Activated naive CD4-positive, alpha-beta T cell treated with anti-CD3 and anti-CD28 coated beads for 36 hours (primary cell): Measurements from ENCODE around the gene CDKN1C. TPM values are rescaled to one million over a fixed set of nuclear protein-coding genes. Genes with fewer than 3 reads are reported as not detected.

Experiments used
- CTCF ChIA-PET: fragments of 350-600 bp; sonication (Branson Sonifier 250); formaldehyde crosslinking; loops from one replicate; lab custom pipeline; 2021; ENCODE audit warnings: antibody characterized with exemption; lab: Charles Lee
- DNase-seq: peaks from one replicate; pipeline ENCODE4 v3.0.0-alpha.2; 2020
- H3K27ac Mint-ChIP-seq: one replicate; pipeline ENCODE4 v1.8.0; 2021; ENCODE audit warnings: mild to moderate bottlenecking, mixed read lengths
- H3K27me3 Mint-ChIP-seq: one replicate; pipeline ENCODE4 v1.8.0; 2021; ENCODE audit warnings: low read depth, mixed read lengths
- H3K36me3 Mint-ChIP-seq: one replicate; pipeline ENCODE4 v1.8.0; 2021; ENCODE audit warnings: low read depth, mixed read lengths
- H3K4me1 Mint-ChIP-seq: one replicate; pipeline ENCODE4 v1.8.0; 2021; ENCODE audit warnings: low read depth, mixed read lengths
- H3K4me3 Mint-ChIP-seq: one replicate; pipeline ENCODE4 v1.8.0; 2021; ENCODE audit warnings: mild to moderate bottlenecking, moderate library complexity, mixed read lengths
- H3K9me3 Mint-ChIP-seq: one replicate; pipeline ENCODE4 v1.8.0; 2021; ENCODE audit warnings: mixed read lengths
- intact Hi-C: fragments of 100-400 bp; cut with micrococcal nuclease; formaldehyde crosslinking; loops from one replicate; pipeline ENCODE4 v1.15.1; 2023
- total RNA-seq, 2 experiments: library from RNA; stranded (reverse); gene quantifications; one replicate each; pipeline ENCODE4 v1.2.3, GENCODE V29; 2021

The CDKN1C gene
- total RNA-seq, 2 experiments from 2014 or later, result 0.17 to 0.26 TPM

GRCh38 chr11:2928605-2929530 lies 43.3 kb upstream of the CDKN1C start, which contains the start of gene PHLDA2:
TSS of gene PHLDA2 (minus strand) at chr11:2929420. CDS start at chr11:2929364, 56 bp downstream.
- H3K27me3 Mint-ChIP-seq, result peaks cover 20% of the 10 kb centered on the region
- CTCF ChIA-PET, result interaction anchor here (1.0 to 2.2 kb wide), 5 partner anchors 8 to 396 kb away, joined by 3 to 18 read pairs (median 6); partner anchors contain the start of gene CDKN1C

GRCh38 chr11:2927851-2928604 lies 42.5 kb upstream of the CDKN1C start:
- no peak for DNase-seq
- Mint-ChIP-seq H3K9me3 (no peaks in the 10 kb centered on the region), H3K27ac (no peak overlapping the region), H3K4me1 (peaks cover 19% of the 10 kb centered on the region), H3K36me3 (no peaks in the 10 kb centered on the region), H3K4me3 (peak overlapping the region; percentile 51), H3K27me3 (peaks cover 20% of the 10 kb centered on the region)
- CTCF ChIA-PET, result interaction anchor here (2.2 kb wide), 1 partner anchor 36 kb away, joined by 18 read pairs; no protein-coding TSS in a partner anchor
- intact Hi-C loops, result no loop called here

More at GRCh38 chr11:2928605-2929530, 43.3 kb upstream of the CDKN1C start, which contains the start of gene PHLDA2:
- DNase-seq, result peak; percentile 74
- Mint-ChIP-seq H3K4me3 (peak within 1 kb of the TSS; percentile 75), H3K9me3 (no peaks in the 10 kb centered on the region), H3K4me1 (peaks cover 23% of the 10 kb centered on the region), H3K27ac (no peak within 1 kb of the TSS), H3K36me3 (no peaks in the 10 kb centered on the region)
- intact Hi-C loops, result loop anchor here (1.0 kb wide), 1 partner anchor 27 kb away; a partner anchor contains a TSS

- Mint-ChIP-seq H3K36me3 (no peaks in the 10 kb centered on the region), H3K4me1 (peaks cover 17% of the 10 kb centered on the region), H3K4me3 (no peak overlapping the region), H3K9me3 (no peaks in the 10 kb centered on the region), H3K27ac (no peak overlapping the region), H3K27me3 (peaks cover 20% of the 10 kb centered on the region)
- DNase-seq, result no peak
- CTCF ChIA-PET, result interaction anchor here (0.8 kb wide), 1 partner anchor 14 kb away, joined by 3 read pairs; no protein-coding TSS in a partner anchor
- intact Hi-C loops, result no loop called here
Observed at GRCh38 chr11:2927121-2927800, 41.7 kb upstream of the CDKN1C start.

- Mint-ChIP-seq H3K9me3 (no peaks in the 10 kb centered on the region), H3K27me3 (peaks cover 20% of the 10 kb centered on the region), H3K4me1 (peaks cover 17% of the 10 kb centered on the region), H3K36me3 (no peaks in the 10 kb centered on the region), H3K4me3 (no peak overlapping the region), H3K27ac (no peak overlapping the region)
- CTCF ChIA-PET, result interaction anchor here (0.8 kb wide), 1 partner anchor 13 kb away, joined by 3 read pairs; no protein-coding TSS in a partner anchor
- intact Hi-C loops, result no loop called here
- no peak for DNase-seq
Observed at GRCh38 chr11:2926611-2927051, 41.1 kb upstream of the CDKN1C start.

GRCh38 chr11:2924821-2925675 lies 39.5 kb upstream of the CDKN1C start:
- no peak overlapping the region for H3K4me3 Mint-ChIP-seq

GRCh38 chr11:2924381-2924780 lies 38.8 kb upstream of the CDKN1C start:
- H3K9me3 Mint-ChIP-seq, result no peaks in the 10 kb centered on the region
- intact Hi-C loops, result no loop called here
- H3K27ac Mint-ChIP-seq, result no peak overlapping the region
- no peaks in the 10 kb centered on the region for H3K36me3 Mint-ChIP-seq
- peaks cover 15% of the 10 kb centered on the region for H3K27me3 Mint-ChIP-seq
- no peak overlapping the region for H3K4me3 Mint-ChIP-seq
- no peak for DNase-seq
- CTCF ChIA-PET, result no interaction called here
- peaks cover 10% of the 10 kb centered on the region for H3K4me1 Mint-ChIP-seq

More at GRCh38 chr11:2924821-2925675, 39.5 kb upstream of the CDKN1C start:
- H3K36me3 Mint-ChIP-seq, result no peaks in the 10 kb centered on the region
- intact Hi-C loops, result no loop called here
- H3K27ac Mint-ChIP-seq, result no peak overlapping the region
- CTCF ChIA-PET, result interaction anchor here (0.7 kb wide), 2 partner anchors 11 to 18 kb away, joined by 3 read pairs; no protein-coding TSS in a partner anchor
- peaks cover 12% of the 10 kb centered on the region for H3K4me1 Mint-ChIP-seq
- peaks cover 18% of the 10 kb centered on the region for H3K27me3 Mint-ChIP-seq
- H3K9me3 Mint-ChIP-seq, result no peaks in the 10 kb centered on the region
- DNase-seq, result no peak

GRCh38 chr11:2923446-2924375 lies 38.1 kb upstream of the CDKN1C start:
- intact Hi-C loops, result no loop called here
- Mint-ChIP-seq H3K36me3 (no peaks in the 10 kb centered on the region), H3K9me3 (no peaks in the 10 kb centered on the region), H3K4me1 (peaks cover 7% of the 10 kb centered on the region), H3K27ac (no peak overlapping the region), H3K4me3 (no peak overlapping the region), H3K27me3 (peaks cover 13% of the 10 kb centered on the region)
- CTCF ChIA-PET, result interaction anchor here (0.8 kb wide), 1 partner anchor 391 kb away, joined by 3 read pairs; no protein-coding TSS in a partner anchor
- no peak for DNase-seq

- intact Hi-C loops, result no loop called here
- no peak for DNase-seq
- CTCF ChIA-PET, result no interaction called here
- Mint-ChIP-seq H3K36me3 (no peaks in the 10 kb centered on the region), H3K4me3 (no peak overlapping the region), H3K27ac (no peak overlapping the region), H3K9me3 (no peaks in the 10 kb centered on the region), H3K4me1 (peaks cover under 1% of the 10 kb centered on the region), H3K27me3 (peaks cover 5% of the 10 kb centered on the region)
Observed at GRCh38 chr11:2922655-2923054, 37.1 kb upstream of the CDKN1C start.

GRCh38 chr11:2921742-2922493 lies 36.3 kb upstream of the CDKN1C start:
- CTCF ChIA-PET, result no interaction called here
- Mint-ChIP-seq H3K9me3 (no peaks in the 10 kb centered on the region), H3K4me1 (no peaks in the 10 kb centered on the region), H3K36me3 (no peaks in the 10 kb centered on the region), H3K4me3 (no peak overlapping the region), H3K27ac (no peak overlapping the region), H3K27me3 (peaks cover 2% of the 10 kb centered on the region)
- no peak for DNase-seq
- intact Hi-C loops, result no loop called here

GRCh38 chr11:2921261-2921660 lies 35.7 kb upstream of the CDKN1C start:
- no peak overlapping the region for H3K27ac Mint-ChIP-seq
- CTCF ChIA-PET, result interaction anchor here (1.2 kb wide), 1 partner anchor 9 kb away, joined by 6 read pairs; the partner anchor contains the start of gene PHLDA2
- H3K9me3 Mint-ChIP-seq, result no peaks in the 10 kb centered on the region
- H3K36me3 Mint-ChIP-seq, result no peaks in the 10 kb centered on the region
- H3K4me1 Mint-ChIP-seq, result no peaks in the 10 kb centered on the region
- DNase-seq, result no peak
- H3K4me3 Mint-ChIP-seq, result no peak overlapping the region
- no peaks in the 10 kb centered on the region for H3K27me3 Mint-ChIP-seq
- intact Hi-C loops, result no loop called here
